Stimulated activated CD8-positive, alpha-beta memory T cell treated with anti-CD3 and anti-CD28 coated beads, Interleukin-12 subunit alpha, Interleukin-12 subunit beta, amount 100 ng/mL, for 4 hours (primary cell): Measurements from ENCODE around the gene ATP11B.
"Not testable (repeated sequence)": the region's sequence is repeated elsewhere in the genome, so short reads cannot be mapped to it uniquely, and the experiment has no call there.

Experiments
- DNase-seq: peaks from one replicate; pipeline ENCODE4 v3.0.0-alpha.2; 2020; ENCODE audit warnings: low read depth

Gene ATP11B

DNA sequence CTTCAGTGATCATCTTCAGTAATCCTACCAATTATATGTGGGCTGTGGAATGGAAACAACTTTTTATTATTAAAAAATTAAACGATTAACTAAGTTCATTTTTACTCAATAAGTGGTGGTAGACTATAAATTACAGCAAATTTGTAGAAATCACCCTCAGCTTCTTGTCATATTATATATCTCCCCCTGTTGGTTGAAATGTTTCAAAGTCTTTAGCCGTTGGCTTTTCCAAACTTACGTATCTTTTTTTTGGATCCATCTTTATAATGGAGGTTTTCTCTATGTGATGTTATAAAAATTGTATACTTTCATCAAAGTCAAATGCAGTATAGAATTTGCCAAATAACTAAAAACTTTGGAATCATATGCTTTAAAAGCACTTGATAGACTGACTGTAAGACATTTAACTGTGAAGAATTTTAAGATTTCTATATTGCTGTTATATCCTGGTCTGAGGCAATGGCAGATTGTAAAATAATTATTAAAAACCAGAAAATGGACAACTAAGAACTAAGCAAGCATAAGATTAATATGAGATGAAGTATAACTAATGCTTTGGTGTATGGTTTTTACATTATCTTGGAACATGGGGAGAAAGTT, 44.7 kb downstream of the ATP11B start:
- no peak for DNase-seq

- DNase-seq = no peak
These were observed 50.2 kb downstream of the ATP11B start for GRCh38 chr3:182843478-182843877.

DNA sequence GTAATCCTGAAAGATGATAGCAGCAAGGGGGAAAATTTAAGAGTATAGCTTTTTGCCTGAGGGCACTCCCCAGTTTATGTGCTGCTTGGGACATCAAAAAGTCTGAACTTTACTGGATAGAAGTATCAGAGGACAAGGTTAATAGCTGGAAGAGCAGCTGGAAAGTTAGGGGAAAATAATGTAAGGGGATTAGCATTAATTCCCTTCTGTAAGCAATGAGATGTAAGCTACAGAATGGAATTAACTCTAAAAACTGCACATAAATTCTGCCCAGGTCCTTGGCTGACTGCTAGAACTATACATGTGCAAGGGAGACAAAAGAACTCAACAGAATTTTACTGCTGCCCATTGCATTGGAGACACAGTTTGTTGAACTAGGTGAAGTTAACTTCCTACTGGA, 55.6 kb downstream of the ATP11B start:
- no peak for DNase-seq

GRCh38 chr3:182855076-182855475, 61.8 kb downstream of the ATP11B start:
- no peak for DNase-seq

DNA sequence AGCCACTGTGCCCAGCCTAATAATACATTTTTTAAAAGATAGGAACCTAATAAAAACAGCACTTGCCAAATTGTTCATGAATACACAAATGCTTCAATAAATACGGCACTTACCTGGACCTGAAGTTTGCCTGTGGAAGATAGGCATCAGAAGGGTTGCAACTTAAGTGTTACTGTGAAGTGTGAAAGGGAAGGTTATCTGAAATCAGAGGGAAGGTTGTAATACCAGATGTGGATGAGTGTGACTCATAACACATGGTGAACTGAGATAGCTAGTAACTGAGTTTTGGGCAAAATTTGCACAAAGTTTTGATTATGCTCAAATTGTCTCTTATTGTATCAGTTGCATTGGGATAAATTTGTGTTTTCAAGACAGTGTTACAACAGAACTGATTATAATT, 68.0 kb downstream of the ATP11B start:
- no peak for DNase-seq

DNA sequence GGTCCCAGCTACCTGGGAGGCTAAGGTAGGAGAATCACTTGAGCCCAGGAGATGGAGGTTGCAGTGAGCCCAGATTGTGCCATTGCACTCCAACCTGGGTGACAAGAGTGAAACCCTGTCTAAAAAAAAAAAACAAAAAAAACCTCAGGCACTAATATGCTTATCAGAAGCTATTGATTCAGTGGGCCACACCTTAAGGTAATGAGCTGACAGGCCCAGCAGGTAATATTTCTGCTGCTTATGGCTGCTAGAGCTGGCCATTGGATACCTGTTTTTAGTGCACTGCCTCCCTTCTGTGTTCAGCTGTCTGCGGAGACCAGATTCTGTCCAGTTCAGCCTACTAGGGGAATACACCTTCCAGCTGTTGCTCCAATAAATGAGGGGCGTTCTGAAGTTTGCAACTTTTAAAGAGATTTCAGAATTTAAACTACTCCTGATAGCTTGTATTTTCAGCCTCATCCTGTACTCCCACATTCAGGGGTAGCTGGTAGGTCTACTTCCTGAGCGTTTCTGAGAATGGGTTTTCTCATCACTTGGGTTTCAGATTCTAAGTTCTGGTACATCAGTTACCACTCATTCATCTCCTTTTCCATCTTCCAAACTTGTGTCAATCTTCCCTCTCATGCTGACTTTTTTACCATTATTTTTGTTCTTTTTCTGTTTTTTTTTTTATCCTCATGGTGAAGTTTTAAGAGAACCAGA, 69.0 kb downstream of the ATP11B start:
- DNase-seq = no peak

- DNase-seq = no peak
These were observed 75.8 kb downstream of the ATP11B start for GRCh38 chr3:182869059-182869458.

- not testable (repeated sequence) for DNase-seq
These were observed 77.6 kb downstream of the ATP11B start for GRCh38 chr3:182870917-182871316.

GRCh38 chr3:182879031-182879611, 85.8 kb downstream of the ATP11B start:
- no peak for DNase-seq

DNA sequence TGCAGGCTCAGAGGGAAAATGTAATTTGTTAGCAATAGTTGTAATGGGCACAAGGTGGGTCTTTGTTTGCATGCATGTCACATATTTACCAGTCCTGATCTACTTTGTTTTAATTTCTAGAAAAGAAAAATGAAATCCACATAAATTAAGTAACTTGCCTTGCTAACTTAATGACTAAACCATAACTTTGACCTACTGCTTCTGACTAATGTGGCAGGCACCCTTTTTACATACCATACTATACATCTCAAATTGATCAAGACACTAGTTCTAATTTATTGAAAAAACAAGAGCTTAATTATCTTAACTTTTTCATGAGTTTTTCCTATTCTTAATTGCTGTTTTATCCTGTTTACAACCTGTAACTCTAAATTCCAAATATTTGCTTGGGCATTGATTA, 93.2 kb downstream of the ATP11B start:
- DNase-seq = no peak

GRCh38 chr3:182889948-182890629, 96.8 kb downstream of the ATP11B start:
- DNase-seq = no peak

DNA sequence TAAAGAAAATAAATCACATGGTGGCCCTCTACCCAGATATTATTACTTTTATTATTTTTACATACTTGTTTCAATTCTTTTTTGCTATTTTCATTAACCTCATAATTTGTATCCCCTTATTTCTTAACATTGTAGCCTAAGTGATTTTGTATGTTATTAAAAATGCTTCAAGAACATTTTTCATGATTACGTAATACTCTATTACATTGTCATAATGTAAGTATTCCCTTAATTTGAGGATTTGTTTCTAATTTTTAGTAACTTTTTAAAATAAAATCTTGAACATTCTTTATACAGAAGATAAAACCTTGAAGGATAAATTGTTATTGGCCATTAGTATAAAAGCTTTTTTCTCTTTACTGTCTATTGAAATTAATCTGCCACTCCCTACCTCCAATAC, 98.1 kb downstream of the ATP11B start:
- no peak for DNase-seq

GRCh38 chr3:182892226-182892625, 98.9 kb downstream of the ATP11B start:
- no peak for DNase-seq

GRCh38 chr3:182895513-182896112, 102.3 kb downstream of the ATP11B start:
- no peak for DNase-seq

DNA sequence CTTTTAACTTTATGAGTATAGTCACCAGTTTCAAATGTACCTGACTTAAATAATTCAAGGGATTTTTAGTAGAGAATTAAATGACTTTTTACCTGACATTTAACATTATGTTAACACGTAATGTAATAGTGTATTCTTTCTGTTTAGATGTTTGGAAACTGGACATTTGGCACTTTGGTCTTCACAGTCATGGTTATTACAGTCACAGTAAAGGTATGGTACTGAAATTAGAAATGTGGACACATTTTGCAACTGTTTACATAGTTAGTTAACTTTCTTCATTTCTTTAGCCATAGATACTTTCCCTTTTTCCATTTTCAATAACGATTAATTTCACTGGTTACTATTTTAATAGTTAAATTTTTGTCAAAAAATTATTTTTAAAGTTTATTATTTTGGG, 103.2 kb downstream of the ATP11B start:
- DNase-seq = no peak

DNA sequence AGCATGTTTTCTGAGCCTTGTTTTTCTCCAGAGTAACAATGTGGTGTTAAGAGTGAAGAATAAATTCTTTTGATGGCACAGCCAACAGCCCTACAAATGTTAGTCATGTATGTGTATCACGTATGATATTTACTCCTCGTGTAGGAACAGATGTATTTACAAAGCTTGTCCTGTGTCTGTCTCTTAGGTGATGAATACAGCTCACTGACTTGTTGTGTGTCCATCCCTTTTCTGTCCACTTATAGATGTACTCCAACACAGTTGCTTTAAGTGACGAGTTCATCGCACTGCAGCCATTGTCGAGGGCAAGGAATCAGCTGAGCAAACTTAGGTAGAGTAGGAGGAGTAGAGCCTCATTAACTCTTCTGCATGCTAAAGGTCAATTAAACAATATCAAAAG, 108.9 kb downstream of the ATP11B start:
- DNase-seq = no peak

DNA sequence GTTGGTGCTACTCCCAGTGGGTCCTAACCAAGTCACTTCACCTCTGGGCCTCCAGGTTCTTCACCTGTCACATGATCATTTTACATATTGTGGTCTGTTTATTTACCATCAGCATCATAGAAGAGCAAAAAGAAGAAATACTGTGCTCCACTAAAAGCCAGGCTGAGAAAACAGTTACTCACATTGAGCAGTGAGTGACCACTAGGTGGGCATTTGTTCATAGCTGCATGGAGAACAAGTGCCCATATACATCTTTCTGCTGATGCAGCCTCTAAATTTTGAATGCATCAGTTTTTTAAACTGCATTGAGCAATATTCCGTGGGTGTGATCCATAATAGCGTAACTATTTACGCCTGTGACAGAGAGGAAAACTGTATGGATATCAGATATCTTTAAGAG, 110.9 kb downstream of the ATP11B start:
- DNase-seq = no peak

GRCh38 chr3:182905623-182906022, 112.3 kb downstream of the ATP11B start:
- DNase-seq = no peak

DNA sequence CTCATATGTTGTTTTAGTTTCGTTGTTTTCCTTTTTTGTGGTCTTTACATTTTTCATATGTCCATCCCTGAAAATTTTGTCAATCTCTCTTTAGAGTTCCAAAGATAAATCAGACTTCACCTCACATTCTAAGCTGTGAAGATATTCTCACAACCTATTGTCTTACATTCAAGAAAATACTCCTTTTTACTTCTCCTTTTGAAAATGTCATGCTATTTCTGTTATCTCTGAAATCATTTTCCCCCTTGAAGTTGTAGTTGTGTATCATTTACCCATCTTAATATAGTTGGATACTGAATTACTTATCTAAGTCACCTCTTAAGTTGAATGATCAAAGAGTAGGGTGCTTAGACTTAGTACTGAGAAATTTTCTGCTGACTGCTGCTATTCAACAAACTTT, 112.7 kb downstream of the ATP11B start:
- DNase-seq = no peak

DNA sequence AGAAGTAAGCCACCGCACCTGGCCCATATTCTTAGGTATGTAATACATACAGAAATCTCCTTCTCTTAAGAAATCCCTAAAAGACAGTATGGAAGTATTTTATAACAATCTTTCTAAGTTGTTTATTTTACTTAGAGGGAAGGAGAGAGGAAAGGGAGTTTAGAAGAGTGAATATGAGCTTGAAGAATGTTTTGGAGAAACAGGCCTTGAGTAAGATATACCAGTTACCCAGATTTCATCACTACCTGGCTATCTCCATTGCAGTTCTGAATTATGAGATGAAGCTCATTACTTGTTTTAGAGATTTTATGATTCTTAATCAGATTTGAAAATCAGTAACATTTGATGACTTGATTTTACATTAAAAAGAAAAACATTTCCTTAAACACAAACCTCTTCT, 115.2 kb downstream of the ATP11B start:
- no peak for DNase-seq

GRCh38 chr3:182909318-182910040, 116.2 kb downstream of the ATP11B start:
- no peak for DNase-seq
